ENCODE results near the gene RAB44. TPM values are rescaled to one million over a fixed set of nuclear protein-coding genes. Genes with fewer than 3 reads are reported as not detected.
A peak's percentile ranks its signal among the peaks of the same experiment; 100 is the strongest.

Gene RAB44
- total RNA-seq, 1 donor from 2014 or later, result 0.96 TPM

DNA sequence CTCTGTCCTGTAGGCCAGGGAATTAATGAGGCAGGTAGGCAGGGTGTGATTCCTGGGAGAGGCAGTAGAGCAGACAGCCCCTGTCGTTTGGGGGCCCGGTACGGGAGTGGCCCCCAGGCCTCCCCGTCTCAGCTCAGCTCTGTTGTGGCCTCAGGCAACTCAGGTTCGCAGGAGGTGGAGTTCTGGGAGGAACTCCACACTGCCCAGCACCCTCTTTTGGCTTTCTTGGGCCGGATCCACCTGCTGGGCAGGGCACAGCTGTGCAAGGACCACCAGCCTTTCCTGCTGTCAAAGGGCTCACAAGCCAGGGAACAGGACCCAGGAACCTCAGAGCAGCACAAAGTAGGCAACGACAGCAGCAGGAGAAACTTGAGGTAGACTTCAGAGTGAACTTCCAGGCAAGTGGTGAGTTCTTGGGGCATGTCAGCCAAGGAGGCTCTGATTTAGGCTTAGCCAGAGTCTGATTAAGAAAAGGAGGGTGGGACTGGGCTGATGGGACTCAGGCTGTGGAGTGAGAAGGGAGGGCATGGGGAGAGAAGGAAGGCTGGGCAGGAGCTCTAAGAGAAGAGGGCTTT lies 36.9 kb downstream of the RAB44 start:
- intact Hi-C loops (cut with DNase I), result no loop called here
- Histone ChIP-seq H3K4me1 (peaks cover 17% of the 10 kb centered on the region), H3K4me3 (no peak overlapping the region), H3K27ac (peak overlapping the region; percentile 77), H3K9me3 (no peaks in the 10 kb centered on the region), H3K36me3 (no peaks in the 10 kb centered on the region), H3K27me3 (no peaks in the 10 kb centered on the region)
- no peak for DNase-seq
- TF ChIP-seq, protein P1, sequence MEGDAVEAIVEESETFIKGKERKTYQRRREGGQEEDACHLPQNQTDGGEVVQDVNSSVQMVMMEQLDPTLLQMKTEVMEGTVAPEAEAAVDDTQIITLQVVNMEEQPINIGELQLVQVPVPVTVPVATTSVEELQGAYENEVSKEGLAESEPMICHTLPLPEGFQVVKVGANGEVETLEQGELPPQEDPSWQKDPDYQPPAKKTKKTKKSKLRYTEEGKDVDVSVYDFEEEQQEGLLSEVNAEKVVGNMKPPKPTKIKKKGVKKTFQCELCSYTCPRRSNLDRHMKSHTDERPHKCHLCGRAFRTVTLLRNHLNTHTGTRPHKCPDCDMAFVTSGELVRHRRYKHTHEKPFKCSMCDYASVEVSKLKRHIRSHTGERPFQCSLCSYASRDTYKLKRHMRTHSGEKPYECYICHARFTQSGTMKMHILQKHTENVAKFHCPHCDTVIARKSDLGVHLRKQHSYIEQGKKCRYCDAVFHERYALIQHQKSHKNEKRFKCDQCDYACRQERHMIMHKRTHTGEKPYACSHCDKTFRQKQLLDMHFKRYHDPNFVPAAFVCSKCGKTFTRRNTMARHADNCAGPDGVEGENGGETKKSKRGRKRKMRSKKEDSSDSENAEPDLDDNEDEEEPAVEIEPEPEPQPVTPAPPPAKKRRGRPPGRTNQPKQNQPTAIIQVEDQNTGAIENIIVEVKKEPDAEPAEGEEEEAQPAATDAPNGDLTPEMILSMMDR (IDR thresholded peaks at IDR 0.05), result no peak
- ATAC-seq, result no peak

DNA sequence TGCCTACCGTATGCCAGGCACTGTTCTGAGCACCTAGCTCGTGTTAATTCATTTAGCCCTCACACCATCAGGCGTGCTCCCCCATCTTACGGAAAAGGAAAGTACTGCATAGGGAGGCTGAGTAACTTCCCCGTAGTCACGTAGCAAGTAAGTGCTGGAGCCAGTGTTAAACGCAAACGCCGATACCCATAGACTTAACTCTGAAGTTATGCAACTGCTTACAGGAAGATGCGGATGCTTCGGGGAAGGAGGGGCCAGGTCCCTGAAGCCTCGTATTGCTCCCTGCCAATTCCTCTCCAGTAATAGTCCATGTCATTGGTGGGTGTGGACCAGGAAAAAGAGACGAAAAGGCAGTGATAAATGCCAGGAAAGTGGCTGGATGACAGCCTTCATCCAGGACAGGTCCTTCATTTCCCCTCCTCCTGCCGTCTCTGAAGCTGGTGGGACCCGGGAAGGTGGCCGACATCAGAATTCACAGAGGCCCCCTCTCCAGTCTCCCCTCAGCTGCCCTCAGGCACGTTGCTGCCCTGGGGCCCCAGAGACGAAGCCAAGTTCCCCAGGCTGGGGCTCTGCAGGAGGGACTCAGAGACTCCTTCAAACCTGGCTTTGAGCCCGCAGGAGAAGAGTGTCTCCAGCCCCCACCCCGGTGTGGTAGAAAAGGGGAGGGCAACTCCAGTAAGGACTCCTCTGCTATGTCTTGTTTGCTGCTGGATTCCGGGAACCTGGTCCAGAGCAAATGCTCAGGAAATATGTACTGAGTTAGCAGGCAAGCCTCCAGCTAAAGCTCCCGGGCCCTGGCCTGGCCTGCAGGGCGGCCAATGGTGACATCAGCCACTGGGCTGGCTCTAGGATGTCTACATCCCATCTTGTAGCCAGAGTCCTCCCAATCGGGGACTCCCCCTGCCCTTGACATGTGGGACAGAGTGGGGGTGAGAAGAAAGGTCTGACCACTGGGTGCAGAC lies 37.8 kb downstream of the RAB44 start:
- peak; percentile 80 for ATAC-seq
- intact Hi-C loops (cut with DNase I), result no loop called here
- TF ChIP-seq, protein P1 (IDR thresholded peaks at IDR 0.05), result no peak
- H3K27me3 ChIP-seq, result no peaks in the 10 kb centered on the region
- H3K27ac ChIP-seq, result peak overlapping the region; percentile 77
- H3K9me3 ChIP-seq, result no peaks in the 10 kb centered on the region
- no peaks in the 10 kb centered on the region for H3K36me3 ChIP-seq
- DNase-seq, result peak; percentile 83
- peak overlapping the region; percentile 24 for H3K4me3 ChIP-seq
- peaks cover 17% of the 10 kb centered on the region for H3K4me1 ChIP-seq

DNA sequence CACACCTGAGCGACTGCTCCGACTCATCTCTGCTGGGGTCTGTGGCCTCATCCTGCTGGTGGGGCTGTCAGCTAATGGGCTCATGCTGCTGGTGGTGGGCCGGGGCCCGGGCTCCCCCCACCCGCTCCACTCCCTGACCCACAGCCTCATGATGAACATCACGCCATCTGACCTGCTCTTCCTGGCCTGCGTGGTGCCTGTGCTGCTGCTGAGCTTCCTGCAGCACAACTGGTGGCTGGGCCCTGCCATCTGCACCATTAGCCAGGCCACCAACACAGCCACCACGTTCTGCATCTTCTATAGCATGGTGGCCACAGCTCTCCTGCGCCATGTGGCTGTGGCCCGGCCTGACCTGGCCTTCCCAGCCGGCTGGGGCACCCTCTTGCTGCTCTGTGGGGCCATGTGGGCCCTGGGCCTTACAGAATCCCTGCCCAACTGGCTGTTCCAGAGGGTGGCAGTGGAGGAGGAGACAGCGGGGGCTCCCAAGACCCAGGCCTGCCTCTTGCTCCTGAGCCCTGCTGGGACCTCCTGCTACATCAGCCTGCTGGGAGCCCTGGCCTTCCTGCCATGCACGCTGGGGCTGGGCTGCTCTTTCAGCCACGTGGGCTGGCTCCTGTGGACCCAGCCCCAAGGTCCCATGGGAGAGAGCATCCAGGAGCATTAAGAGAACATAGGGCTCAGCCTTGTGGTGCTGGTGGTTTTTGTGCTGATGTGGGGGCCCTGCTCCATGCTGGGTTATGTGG lies 39.6 kb downstream of the RAB44 start:
- intact Hi-C loops (cut with DNase I), result no loop called here
- no peak overlapping the region for H3K4me3 ChIP-seq
- no peaks in the 10 kb centered on the region for H3K27me3 ChIP-seq
- no peak for ATAC-seq
- no peak overlapping the region for H3K27ac ChIP-seq
- TF ChIP-seq, protein P1 (IDR thresholded peaks at IDR 0.05), result no peak
- no peak for DNase-seq
- H3K9me3 ChIP-seq, result no peaks in the 10 kb centered on the region
- no peaks in the 10 kb centered on the region for H3K36me3 ChIP-seq
- peaks cover 17% of the 10 kb centered on the region for H3K4me1 ChIP-seq

DNA sequence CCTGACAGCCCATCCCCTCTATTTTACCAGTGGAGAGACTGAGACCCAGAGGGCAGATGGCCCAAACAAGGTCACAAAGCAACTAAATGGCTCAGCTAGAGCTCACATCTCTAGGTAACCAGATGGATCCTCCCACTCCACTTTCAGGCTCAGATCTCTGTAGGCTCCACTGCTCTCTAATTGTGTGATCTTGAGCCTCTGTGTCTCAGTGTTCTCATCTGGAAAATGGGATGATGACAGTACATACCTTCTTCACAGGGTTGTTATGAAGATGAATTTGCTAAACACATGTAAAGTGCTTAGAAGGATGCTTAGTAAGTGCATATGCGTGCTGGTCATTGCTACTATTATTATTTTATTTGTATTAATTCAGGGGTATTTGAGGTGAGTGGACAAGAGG lies 40.5 kb downstream of the RAB44 start:
- ATAC-seq (no peak), DNase-seq (no peak)
- intact Hi-C loops (cut with DNase I), result no loop called here
- H3K27me3 ChIP-seq, result no peaks in the 10 kb centered on the region
- no peak overlapping the region for H3K4me3 ChIP-seq
- H3K36me3 ChIP-seq, result no peaks in the 10 kb centered on the region
- H3K4me1 ChIP-seq, result peaks cover 17% of the 10 kb centered on the region
- no peaks in the 10 kb centered on the region for H3K9me3 ChIP-seq
- TF ChIP-seq, protein P1 (IDR thresholded peaks at IDR 0.05), result no peak
- H3K27ac ChIP-seq, result no peak overlapping the region

DNA sequence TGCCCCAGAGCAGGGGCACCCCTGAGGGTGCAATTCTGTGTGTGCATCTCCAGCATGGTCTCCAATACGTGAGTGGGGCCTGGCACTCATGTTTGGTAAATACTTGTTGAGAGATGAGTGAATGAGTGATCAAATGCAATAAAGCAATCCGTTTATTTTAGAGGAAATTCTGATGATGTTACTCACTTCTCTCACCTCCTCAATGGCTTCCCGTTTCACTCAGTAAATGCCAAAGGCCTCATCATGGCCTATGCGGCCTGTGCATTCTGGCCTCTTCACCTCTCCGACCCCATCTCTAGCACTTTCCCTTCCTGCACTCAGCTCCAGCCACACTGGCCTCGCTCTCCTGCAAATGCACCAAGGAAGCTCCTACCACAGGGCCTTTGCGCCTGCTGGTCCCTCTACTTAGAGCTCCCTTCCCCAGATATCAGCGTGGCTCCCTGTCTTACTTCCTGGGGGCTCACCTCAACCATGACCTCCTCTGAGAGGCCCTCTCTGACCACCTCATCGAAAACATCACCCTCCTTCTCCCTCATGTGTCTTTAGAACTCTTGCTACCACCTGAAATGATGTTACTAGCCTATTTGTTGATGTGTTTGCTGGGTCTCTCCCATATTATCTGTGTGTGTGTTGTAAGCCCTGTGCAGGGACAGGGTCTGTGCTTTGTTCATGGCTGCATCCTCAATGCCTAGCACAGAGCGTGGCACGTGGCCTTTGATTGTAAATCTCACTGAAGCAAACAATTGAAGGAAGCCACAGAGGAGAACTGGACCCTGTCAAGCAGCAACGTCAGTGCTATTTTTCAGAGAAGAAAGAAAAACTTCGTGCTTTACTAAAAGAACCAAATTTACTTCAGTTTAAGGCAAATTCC lies 42.6 kb downstream of the RAB44 start:
- DNase-seq (no peak), ATAC-seq (no peak)
- Histone ChIP-seq H3K4me3 (no peak overlapping the region), H3K27me3 (no peaks in the 10 kb centered on the region), H3K9me3 (no peaks in the 10 kb centered on the region), H3K4me1 (peaks cover 9% of the 10 kb centered on the region), H3K36me3 (no peaks in the 10 kb centered on the region), H3K27ac (no peak overlapping the region)
- intact Hi-C loops (cut with DNase I), result loop anchor here (10.0 kb wide), 1 partner anchor 115 kb away; no protein-coding TSS in a partner anchor
- TF ChIP-seq, protein P1 (IDR thresholded peaks at IDR 0.05), result no peak

Measured in upper lobe of right lung (tissue), 1 donor.